ENCODE measurements around the gene CMTM4.
"Not testable (repeated sequence)": the region's sequence is repeated elsewhere in the genome, so short reads cannot be mapped to it uniquely, and the experiment has no call there.

CMTM4 gene

DNA sequence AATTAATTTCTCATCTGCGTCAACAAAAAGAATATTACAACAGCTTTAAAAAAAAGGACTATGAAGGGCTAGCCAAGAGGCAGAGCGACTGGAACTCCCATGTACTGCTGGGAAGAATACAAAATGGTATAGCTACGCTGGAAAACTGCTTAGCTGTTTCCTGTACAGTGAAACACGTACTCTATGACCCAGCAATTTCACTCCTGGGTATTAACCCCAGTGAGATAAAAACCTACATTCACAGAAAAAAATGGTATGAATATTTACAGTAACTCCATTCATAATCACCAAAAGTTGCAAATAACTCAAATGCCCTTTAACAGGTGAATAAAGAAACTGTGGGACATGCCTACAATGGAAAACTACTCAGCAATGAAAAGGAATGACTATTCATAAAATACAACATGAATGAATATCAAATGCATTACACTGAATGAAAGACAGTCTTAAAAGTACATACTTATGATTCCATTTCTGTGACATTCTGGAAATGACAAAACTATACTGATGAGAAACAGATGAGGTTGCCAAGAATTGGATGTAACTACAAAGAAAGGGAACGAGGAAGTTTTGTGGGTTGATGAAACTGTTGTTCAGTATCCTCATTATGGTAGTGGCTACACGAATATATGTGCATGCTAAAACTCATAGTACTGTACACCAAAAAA, 27.6 kb downstream of the CMTM4 start:
- no peak for DNase-seq

DNA sequence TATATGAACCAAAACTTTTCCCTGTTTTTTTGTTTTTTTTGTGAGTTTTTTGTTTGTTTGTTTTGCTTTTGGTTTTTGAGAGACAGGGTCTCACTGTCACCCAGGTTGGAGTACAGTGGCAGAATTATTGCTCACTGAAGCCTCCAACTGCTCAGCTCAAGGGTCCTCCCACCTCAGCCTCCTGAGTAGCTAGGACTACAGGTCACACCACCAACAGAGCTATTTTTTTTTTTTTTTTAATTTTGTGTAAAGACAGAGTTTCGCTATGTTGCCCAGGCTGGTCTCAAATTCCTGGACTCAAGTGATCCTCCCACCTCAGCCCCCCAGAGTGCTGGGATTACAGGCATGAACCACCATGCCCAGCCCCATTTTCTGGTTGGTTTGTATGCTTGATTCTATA, 28.6 kb downstream of the CMTM4 start:
- no peak for DNase-seq

DNA sequence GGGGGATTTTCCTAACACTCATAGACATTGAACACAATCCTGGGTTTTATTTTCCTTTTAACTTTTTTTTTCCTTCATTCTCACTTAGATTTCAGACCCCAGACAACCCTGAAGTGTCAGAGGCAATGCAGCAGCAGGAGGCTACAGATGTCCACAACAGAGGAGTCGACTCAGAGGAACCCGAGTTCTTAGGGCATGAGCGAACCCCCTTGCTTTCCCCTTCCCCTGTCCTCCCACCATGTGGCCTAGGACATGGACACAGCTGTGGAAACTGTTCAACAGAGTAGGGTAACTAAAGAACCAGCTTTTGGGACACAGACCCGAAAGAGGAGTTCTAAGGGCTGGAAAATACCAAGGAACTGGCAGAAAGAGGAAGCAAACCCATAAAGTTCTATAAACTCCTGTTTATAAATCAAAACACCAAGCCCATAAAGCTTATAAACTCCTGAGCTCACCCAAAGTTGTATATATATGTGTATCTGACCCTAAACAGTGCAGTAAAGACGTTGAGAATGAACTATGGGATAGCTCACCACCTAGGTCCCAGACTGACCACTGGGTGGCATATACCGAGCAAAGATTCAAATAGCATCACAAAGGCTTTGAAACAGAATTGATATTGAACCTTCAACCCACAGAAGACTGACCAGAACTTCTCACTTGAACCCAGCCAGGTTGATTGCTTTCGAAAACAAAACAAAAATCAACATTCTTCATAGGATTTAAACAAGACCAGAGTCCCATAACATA, 33.9 kb downstream of the CMTM4 start:
- DNase-seq, result no peak

DNA sequence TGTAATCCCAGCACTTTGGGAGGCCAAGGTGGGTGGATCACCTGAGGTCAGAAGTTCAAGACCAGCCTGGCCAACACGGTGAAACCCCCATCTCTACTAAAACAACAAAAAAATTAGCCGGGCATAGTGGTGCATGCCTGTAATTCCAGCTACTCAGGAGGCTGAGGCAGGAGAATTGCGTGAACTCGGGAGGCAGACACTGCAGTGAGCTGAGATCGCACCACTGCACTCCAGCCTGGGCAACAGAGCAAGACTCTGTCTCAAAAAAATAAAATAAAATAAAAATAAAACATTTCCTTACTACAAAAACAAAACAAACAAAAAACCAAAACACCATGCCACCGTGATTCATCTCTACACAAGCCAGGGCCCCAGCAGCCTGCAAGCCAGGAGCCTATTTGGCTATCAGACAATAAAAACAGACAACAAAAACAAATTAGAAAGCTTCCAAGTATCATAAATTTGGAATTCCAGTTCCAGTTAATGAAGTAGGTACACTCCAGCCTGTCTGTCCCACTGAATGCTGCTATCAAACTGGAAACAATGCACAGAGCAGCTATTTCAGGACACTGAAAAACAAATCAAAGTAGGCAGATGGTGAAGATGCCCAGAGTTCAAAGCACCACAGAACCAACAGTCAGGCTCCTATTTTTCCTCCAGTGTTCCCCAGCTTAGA, 34.7 kb downstream of the CMTM4 start:
- DNase-seq, result not testable (repeated sequence)

DNA sequence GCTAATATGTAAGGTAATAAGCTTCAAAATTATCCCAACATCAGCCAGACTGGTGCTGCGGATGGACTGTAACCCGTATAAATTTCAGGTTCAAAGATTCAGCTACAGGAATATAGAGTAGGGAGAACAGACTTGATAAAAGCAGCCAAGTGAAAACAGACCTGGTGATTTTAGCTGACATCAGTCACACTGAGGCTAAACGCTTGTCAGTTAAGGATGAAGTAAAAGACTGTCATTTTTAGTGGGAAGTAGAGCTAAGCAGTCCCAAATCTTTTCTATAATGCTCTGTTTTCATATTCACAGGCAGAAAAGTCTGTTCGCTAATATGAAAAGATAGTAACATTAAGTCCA, 35.4 kb downstream of the CMTM4 start:
- no peak for DNase-seq

DNA sequence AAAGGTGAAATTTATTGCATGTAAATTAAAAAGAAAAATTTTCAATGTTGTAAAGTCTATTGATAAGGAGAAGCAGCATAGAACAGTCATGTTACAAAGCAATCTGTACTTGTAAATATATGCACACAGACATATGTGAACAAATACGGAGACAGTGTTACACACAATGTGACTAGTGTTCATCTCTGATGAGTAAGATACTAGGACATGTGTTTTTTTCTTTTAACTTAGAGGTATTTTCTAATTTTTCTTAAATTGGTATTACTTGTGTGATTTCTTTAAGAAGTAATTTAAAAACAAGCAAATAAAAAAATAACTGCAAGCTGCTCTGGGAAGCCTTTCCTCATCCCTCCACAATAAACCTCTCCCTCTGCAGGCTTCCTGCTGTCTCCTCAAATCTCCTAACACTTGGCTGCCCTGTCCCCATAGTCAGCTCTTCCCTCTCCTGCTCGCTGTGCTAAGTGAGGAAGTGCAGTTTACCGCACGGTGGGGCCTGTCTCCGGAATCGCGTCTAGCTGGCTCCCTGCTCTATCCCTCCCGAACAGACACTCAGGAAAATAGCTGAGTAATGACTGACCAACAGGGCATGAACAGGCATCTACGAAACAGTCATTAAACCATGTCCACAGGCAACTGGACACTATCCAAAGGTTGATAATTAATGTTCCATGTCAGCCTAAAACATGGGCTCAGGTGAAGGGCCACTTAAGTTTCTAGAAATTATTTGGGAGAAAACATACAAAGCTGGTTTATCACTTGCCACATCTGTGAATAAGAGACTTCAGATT, 35.9 kb downstream of the CMTM4 start:
- peak; percentile 53 for DNase-seq

DNA sequence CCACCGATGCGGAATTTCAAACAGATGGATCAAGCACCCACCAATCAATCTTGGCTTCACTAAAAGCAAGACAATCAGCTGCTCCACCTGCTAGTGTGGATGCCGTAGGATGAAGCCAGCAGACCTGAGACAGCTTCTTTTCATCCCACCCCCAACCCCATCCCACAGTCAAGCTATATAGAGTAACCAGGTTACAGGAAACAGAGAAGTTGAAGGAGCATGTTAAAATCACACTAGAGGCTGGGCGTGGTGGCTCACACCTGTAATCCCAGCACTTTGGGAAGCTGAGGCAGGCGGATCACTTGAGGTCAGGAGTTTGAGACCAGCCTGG, 37.7 kb downstream of the CMTM4 start:
- no peak for DNase-seq

DNA sequence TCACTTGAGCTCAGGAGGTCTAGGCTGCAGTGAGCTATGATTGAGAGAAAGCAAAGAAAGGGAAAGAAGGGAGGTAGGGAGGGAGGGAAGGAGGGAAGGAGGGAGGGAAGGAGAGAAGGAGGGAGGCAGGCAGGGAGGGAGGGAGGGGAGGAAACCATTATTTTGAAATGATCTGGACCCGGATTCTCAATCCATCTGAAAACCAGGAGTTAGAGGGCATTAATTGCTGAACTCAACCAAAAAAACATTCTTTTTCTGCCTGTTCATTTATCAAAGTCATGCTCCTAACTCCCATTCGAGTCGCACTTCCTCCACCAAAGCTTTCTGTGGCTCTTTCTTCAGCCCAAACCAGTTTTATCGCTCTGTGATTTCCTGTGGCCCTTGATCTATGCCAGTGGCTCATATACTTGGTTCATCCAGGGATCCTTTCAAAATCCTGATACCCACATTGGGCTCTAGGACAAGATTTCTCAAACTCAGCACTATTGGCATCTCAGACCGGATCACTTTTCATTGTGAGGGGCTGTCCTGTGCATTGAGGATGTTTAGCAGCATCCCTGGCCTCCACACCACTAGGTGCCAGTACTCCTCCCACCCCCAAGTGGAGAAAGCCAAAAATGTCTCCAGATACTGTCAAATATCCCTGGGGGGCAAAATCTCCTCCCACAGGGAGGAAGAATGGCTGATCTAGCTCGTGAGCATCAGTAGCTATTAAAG, 38.2 kb downstream of the CMTM4 start:
- no peak for DNase-seq

DNA sequence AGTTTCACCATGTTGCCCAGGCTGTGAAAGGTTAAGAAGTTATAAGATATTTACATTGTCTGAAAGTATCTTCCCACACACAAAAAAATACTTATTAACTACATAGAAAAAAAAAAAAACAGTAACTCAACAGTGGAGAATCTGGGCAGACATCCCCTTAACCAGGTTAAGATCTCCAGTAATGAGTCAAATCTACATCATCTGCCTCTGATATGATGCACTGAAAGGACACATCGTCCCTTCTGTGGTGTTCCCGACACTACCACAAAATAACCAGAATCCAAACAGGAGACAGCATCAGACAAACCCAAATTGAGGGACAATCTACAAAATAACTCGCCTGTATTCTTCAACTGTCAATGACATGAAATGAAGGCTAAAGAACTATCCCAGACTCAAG, 40.0 kb downstream of the CMTM4 start:
- no peak for DNase-seq

DNA sequence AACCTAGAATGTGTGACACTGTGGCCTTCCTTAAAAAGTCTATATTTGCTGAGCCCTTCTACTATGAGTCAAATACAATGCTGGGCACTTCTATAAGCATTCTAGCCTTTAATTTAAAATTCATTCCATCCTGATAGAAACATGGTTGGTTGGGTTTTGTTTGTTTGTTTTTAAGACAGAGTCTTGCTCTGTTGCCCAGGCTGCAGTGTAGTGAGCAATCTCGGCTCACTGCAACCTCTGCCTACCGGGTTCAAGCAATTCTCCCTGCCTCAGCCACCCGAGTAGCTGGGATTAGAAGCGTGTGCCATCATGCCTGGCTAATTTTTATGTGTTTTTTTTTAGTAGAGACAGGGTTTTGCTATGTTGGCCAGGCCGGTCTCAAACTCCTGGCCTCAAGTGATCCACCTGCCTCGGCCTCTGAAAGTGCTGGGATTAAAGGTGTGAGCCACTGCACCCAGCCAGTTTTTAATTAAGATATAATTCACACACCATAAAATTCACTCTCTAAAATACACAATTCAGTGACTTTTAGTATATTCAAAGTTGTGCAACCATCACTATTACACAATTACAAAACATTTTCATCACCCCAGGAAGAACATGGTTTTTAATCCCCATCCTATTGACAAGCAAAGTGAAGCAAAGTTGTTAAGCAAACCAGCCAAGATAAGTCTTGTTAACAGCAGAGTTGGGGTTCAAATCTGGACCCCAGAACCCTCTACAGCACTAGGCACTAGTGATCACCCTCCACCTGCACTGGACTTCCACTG, 42.8 kb downstream of the CMTM4 start:
- DNase-seq, result no peak

DNA sequence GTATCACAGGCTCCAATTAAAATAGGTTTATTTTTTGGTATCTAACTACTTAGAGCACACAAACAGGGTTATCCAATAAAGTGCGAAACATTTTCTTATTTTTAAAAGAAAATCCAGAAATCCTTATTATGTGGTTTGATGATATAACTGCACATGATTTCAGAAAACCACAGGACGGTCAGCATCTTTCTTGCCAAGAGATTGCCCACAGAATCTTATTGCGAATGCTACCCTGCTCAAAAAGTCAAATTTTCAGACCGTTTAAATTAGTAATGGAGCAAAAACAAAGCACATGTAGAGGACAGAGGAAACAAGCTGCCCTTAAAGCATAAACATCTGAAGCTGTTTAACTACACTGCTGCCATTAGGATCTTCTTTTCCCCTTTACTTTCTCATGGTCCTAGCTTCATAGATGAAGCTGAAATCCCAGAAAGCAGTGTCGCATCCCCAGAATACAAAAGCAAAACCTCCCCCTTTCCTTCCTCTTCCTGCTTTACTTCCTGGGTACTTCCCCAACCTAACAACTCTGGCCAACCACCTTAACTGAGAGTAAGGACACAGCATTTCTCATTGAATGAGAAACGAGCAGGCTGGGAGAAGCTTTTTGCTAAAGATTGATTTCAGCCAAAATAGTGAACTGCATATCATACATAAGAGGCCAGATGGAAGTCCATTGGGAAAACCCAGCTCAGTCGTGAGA, 43.7 kb downstream of the CMTM4 start:
- DNase-seq, result no peak

DNA sequence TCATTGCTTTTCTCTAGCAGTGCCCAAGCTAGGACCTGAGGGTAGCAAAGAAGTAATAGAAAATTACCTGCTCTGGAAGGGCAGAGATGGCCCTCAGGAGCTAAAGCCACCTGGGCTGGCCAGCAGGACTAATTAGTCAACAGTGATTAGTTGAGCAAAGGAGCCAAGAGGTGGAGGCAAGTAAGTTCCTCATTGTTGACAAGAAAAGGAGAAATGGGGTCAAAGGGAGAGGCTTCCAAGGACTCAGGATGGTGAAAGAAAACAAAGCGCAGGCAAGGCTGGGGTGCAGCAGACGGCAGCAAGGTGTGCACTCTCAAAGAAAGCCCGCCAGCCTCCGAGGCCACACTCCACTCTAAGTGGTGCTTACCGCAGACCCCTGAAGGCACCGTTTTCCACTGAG, 44.6 kb downstream of the CMTM4 start:
- DNase-seq, result no peak

DNA sequence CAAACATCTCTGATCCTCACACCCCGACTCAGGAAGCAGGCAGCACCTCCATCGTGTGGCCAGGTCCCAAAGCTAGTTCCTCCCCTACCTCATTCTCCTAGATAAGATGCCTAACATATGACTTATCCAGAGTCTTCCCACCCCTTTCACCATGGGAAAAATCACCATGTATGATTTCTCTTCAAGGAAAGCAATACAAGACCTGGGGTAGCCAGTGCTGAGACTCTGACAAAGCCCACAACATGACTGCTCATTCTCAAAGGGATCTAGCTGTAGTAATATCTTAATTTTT, 45.1 kb downstream of the CMTM4 start:
- no peak for DNase-seq

DNA sequence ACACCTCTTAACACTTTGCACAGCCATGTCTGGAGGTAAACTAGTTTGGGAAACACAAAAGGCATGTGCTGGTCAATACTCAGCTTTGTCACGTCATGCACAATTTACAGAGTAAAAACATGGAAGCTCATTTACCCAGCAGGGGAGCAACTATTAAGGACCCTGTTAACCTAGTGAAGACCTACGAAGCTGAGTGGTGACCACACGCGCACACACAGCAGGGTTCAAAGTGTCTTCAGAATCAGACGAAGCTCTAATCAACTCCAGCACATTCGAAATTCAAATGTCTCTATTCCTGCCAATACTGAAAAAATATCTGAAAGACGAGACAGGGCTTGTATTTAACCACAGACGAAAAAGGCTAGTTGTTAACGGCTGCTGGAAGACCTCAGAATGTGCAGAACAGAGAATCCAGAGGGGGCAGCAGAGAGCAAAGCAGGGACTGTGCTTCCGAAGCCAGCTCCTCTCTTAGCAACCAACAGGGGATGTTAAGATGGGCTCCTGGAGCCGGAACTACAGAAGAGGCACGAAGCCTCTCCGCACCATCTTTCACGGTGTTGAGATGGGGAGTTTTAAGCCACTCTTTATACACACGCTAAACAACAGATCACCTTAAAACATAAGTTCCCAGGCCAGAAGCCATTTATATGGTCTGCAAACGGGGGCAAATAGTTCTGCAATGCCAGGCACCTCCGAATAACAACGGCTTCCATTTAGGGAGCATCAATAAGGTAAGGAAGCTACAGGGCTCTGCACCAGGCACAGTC, 45.7 kb downstream of the CMTM4 start:
- DNase-seq, result peak; percentile 88

DNA sequence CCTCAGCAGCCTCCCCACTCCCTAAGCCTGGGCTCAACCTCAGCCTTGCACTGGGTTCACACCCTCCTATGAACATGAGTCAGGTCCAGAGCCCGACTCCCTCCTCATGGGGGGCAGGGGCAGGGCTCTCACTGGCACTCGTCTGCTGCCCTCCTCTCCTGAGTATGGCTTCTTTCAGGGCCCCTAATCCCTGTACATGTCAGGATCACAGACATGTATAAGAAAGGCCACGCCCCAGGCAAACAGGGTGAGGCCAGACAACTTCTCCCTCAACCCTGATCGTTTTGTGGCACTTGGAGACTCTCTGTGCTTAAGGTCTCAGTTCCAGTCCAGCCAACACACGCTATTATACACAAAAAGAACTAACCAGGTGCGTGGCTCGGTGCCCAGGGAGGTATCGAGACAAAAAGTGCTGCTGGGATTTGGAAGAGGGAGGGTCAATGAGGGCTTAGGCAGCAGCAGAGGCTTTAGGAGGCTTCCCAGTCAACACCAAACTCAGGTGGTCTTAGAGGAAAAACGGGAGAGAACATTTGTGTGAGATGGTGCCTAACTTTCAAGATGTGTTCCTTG, 46.8 kb downstream of the CMTM4 start:
- DNase-seq, result no peak

DNA sequence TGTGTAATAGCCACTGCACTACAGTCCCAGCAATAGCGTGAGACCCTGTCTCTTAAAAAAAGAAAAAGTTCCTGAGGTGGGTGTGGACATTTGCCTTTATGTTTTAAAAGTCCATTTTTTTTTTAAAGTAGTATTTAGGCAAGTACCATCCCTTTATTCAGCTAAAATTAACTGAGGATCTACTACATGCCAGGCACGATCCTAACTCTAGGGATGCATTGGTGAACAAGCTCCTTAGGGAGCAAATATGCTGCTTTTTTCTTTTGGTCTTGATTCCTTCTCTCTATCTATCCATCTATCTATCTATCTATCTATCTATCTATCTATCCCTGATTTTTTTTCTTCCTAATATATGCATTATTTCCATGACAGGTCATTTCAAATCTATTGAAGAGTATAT, 47.4 kb downstream of the CMTM4 start:
- no peak for DNase-seq

DNA sequence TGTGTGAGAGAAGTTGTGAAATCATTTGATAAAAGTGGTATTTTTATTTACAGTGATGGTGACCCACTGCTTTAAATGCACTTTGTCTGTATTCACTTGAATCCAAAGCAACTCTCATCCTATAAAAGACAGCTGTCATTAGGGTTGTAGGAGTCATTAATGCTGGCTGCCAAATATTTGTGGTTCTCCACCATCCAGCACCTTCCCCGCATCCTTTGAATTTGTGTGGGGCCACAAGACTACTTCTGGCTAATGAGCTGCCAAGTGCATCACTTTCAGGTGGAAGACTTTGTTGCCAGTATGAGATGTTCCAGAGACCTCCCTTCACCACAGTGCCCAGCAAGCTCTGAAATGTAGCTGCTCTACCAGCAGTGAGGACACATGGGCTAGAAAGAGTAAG, 48.7 kb downstream of the CMTM4 start:
- no peak for DNase-seq

DNA sequence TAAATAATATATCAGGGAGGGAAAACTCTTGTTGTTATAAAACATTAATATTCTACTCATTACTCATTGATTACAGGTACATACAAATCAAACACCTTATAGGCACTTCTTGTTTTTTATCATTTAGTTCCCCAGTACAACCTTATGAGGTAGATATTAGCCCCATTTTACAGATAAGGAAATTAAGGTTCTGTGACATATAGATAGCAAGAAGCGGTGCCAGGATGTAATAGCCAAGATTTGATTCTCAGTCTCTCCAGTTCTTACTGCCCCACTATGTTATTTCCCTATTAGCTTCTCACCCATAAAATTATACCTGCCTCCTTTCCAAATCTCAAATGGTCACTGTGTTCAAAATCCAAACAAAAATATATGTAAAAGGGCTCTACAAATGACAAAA, 55.2 kb downstream of the CMTM4 start:
- DNase-seq, result no peak

DNA sequence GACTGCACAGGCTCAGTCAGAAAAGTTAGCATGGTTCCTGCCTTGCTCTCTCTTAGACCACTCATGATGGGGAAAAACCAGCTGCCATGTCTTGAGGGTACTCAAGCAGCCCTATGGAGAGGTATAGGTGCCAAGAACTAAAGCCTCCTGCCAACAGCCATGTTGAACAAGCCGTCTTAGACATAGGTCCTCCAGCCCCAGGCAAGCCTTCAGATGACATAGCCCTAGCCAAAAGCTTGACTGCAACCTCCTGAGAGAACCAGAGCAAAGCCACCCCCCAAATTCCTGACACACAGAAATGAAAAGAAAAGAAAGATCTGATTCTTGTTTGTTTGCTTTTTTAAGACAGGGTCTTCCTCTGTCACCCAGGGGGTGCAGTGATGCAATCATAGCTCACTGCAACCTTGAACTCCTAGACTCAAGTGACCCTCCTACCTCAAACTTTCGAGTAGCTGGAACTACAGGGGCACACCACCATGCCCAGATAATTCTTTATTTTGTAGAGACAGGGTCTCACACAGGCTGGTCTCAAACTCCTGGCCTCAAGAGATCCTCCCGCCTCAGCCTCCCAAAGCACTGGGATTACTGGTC, 55.7 kb downstream of the CMTM4 start:
- no peak for DNase-seq
